ENCODE measurements around the gene GFOD2. TPM values are rescaled to one million over a fixed set of nuclear protein-coding genes. Genes with fewer than 3 reads are reported as not detected.

GFOD2 gene
- total and polyA plus RNA-seq, 8 donors, result 6.4 to 17.2 (median 9.6) TPM

GRCh38 chr16:67677712-67678111 lies 41.4 kb downstream of the GFOD2 start:
- DNase-seq, result no peak
- H3K4me1 ChIP-seq, result peaks cover 5 to 16% (median 9%) of the 10 kb centered on the region in 3 donors
- intact Hi-C loops (cut with DNase I), result loop anchor here in 1 of 3 donors (10.0 kb wide), 1 partner anchor 247 kb away; no protein-coding TSS in a partner anchor
- WGBS, 2 donors, result 97 to 100% methylated on average over 1 of the region's 1 CpG
- no peak for FAIRE-seq
- no peak overlapping the region for H3K4me3 ChIP-seq
- H3K27ac ChIP-seq, result no peak overlapping the region
- H3K9me3 ChIP-seq, result no peaks in the 10 kb centered on the region
- no peaks in the 10 kb centered on the region for H3K27me3 ChIP-seq
- H3K36me3 ChIP-seq, result no peaks in the 10 kb centered on the region
- no peak for TF ChIP-seq CTCF (IDR thresholded peaks at IDR 0.05)
- no peak for ATAC-seq

- peaks cover 5 to 16% (median 9%) of the 10 kb centered on the region in 3 donors for H3K4me1 ChIP-seq
- DNase-seq (no peak), FAIRE-seq (no peak), ATAC-seq (no peak)
- 83 to 86% methylated on average over 8 of the region's 8 CpGs for WGBS, 2 donors
- no peaks in the 10 kb centered on the region for H3K36me3 ChIP-seq
- intact Hi-C loops (cut with DNase I), result loop anchor here in 1 of 3 donors (10.0 kb wide), 1 partner anchor 248 kb away; no protein-coding TSS in a partner anchor
- no peaks in the 10 kb centered on the region for H3K27me3 ChIP-seq
- TF ChIP-seq CTCF (IDR thresholded peaks at IDR 0.05), result no peak
- no peak overlapping the region for H3K4me3 ChIP-seq
- H3K9me3 ChIP-seq, result no peaks in the 10 kb centered on the region
- no peak overlapping the region for H3K27ac ChIP-seq
Measured at GRCh38 chr16:67676939-67677338, 42.2 kb downstream of the GFOD2 start.

- ATAC-seq (no peak), FAIRE-seq (no peak), DNase-seq (no peak)
- Histone ChIP-seq H3K4me3 (no peak overlapping the region), H3K9me3 (no peaks in the 10 kb centered on the region), H3K36me3 (no peaks in the 10 kb centered on the region), H3K27me3 (no peaks in the 10 kb centered on the region), H3K4me1 (peaks cover 5 to 16% (median 9%) of the 10 kb centered on the region in 3 donors), H3K27ac (no peak overlapping the region)
- WGBS, 2 donors, result 83 to 88% methylated on average over 4 of the region's 4 CpGs
- TF ChIP-seq CTCF (IDR thresholded peaks at IDR 0.05), result no peak
- intact Hi-C loops (cut with DNase I), result loop anchor here in 1 of 3 donors (10.0 kb wide), 1 partner anchor 248 kb away; no protein-coding TSS in a partner anchor
Measured at GRCh38 chr16:67676516-67676915, 42.6 kb downstream of the GFOD2 start.

GRCh38 chr16:67675999-67676398 lies 43.1 kb downstream of the GFOD2 start:
- ATAC-seq (no peak), FAIRE-seq (no peak), DNase-seq (no peak)
- H3K27me3 ChIP-seq, result no peaks in the 10 kb centered on the region
- WGBS, 2 donors, result 96% methylated on average over 7 of the region's 7 CpGs
- no peak for TF ChIP-seq CTCF (IDR thresholded peaks at IDR 0.05)
- H3K4me3 ChIP-seq, result no peak overlapping the region
- H3K9me3 ChIP-seq, result no peaks in the 10 kb centered on the region
- H3K27ac ChIP-seq, result no peak overlapping the region
- H3K36me3 ChIP-seq, result no peaks in the 10 kb centered on the region
- peaks cover 5 to 16% (median 9%) of the 10 kb centered on the region in 3 donors for H3K4me1 ChIP-seq
- intact Hi-C loops (cut with DNase I), result loop anchor here in 1 of 3 donors (10.0 kb wide), 1 partner anchor 249 kb away; no protein-coding TSS in a partner anchor

DNA sequence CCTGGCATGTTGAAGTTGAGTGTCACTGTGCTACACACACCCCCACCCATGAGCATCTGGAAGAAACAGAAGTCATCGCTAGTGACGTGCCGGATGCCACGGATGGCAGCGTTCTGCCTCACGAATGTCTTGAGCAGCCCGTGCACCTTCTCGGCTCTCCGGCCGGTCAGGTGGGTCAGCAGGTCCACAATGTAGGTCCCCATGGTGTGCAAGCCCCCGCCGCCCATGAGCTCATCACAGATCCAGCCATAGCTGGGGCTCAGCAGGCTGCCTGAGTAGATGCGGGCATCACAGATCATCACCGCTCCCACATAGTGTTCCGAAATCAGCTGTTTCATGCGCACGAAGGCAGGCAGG lies 43.6 kb downstream of the GFOD2 start:
- WGBS, 2 donors, result 93 to 97% methylated on average over 17 of the region's 17 CpGs
- ATAC-seq (no peak), DNase-seq (peak in 2 of 6 donors; percentile 11 to 65), FAIRE-seq (no peak)
- Histone ChIP-seq H3K9me3 (no peaks in the 10 kb centered on the region), H3K27me3 (no peaks in the 10 kb centered on the region), H3K27ac (no peak overlapping the region), H3K36me3 (no peaks in the 10 kb centered on the region), H3K4me3 (no peak overlapping the region), H3K4me1 (peaks cover 5 to 16% (median 9%) of the 10 kb centered on the region in 3 donors)
- no peak for TF ChIP-seq CTCF (IDR thresholded peaks at IDR 0.05)
- intact Hi-C loops (cut with DNase I), result loop anchor here in 1 of 3 donors (10.0 kb wide), 1 partner anchor 249 kb away; no protein-coding TSS in a partner anchor

All from pancreas (tissue), 10 donors.